K562 (cell line): ENCODE measurements around the gene PDF. TPM values are rescaled to one million over a fixed set of nuclear protein-coding genes. Genes with fewer than 3 reads are reported as not detected.
A peak's percentile ranks its signal among the peaks of the same experiment; 100 is the strongest.

Experiments used
- ARNT ChIP-seq, 2 experiments: fragments of 450-650 bp; IDR thresholded peaks; 2 replicates each; pipeline ENCODE4 v1.6.1; 2016; ENCODE audit warnings: mild to moderate bottlenecking in 1 of 2
- BCOR ChIP-seq: fragments of 450-650 bp; IDR thresholded peaks from 2 replicates; pipeline ENCODE4 v1.6.1; 2016
- C11orf30 ChIP-seq: fragments of 450-650 bp; IDR thresholded peaks from 2 replicates; pipeline ENCODE4 v1.6.1; 2016; ENCODE audit warnings: low read depth, mild to moderate bottlenecking
- CEBPG ChIP-seq, 3 experiments: fragments of 200-800 bp in 1 of 3; sonication (Bioruptor generic) in 1 of 3; sonication (generic) in 1 of 3; formaldehyde crosslinking in 1 of 3; IDR thresholded peaks in 2 of 3; conservative IDR thresholded peaks in 1 of 3; 2 replicates each; pipeline versions ENCODE4 v1.6.1 to v1.8.0; 2016 to 2022; ENCODE audit warnings: missing compliant biosample characterization in 2 of 3, missing genetic modification characterization in 2 of 3, mild to moderate bottlenecking in 1 of 3, missing genetic modification reagents in 1 of 3
- HDAC2 ChIP-seq: fragments of 450-650 bp; IDR thresholded peaks from 2 replicates; pipeline ENCODE4 v1.6.1; 2016; ENCODE audit warnings: mild to moderate bottlenecking
- ID3 ChIP-seq, 2 experiments: fragments of 250-450 bp in 1 of 2; fragments of 450-650 bp in 1 of 2; sonication (Bioruptor Pico) in 1 of 2; IDR thresholded peaks; 2 replicates each; pipeline versions ENCODE4 v1.6.1 to v1.8.0; 2016 to 2021; ENCODE audit warnings: mild to moderate bottlenecking in 2 of 2, moderate library complexity in 2 of 2, missing compliant biosample characterization in 1 of 2, missing genetic modification characterization in 1 of 2
- ILK ChIP-seq: fragments of 450-650 bp; IDR thresholded peaks from 2 replicates; pipeline ENCODE4 v1.6.1; 2016; ENCODE audit warnings: missing genetic modification characterization, low read depth, mild to moderate bottlenecking, missing compliant biosample characterization, moderate library complexity, borderline replicate concordance
- NFIX ChIP-seq: fragments of 250-450 bp; sonication (Bioruptor Pico); IDR thresholded peaks from 2 replicates; pipeline ENCODE4 v1.4.0; 2020; ENCODE audit warnings: low read depth, mild to moderate bottlenecking, moderate library complexity
- NR1H2 ChIP-seq: sonication (generic); formaldehyde crosslinking; IDR thresholded peaks from 2 replicates; pipeline ENCODE4 v1.4.0; 2020; ENCODE audit warnings: mild to moderate bottlenecking, missing genetic modification reagents
- PCBP2 ChIP-seq: fragments of 200-400 bp; formaldehyde crosslinking; IDR thresholded peaks from 2 replicates; pipeline ENCODE4 v1.6.1; 2018; ENCODE audit warnings: low read length, low read depth, mild to moderate bottlenecking, moderate library complexity; ENCODE audit not compliant: poor library complexity, severe bottlenecking
- PREB ChIP-seq: sonication (generic); formaldehyde crosslinking; IDR thresholded peaks from 2 replicates; pipeline ENCODE4 v1.8.1; 2023; ENCODE audit warnings: mild to moderate bottlenecking, missing genetic modification reagents
- RAD51 ChIP-seq: fragments of 450-650 bp; IDR thresholded peaks from 2 replicates; pipeline ENCODE4 v1.7.1; 2016; ENCODE audit warnings: low read depth, mild to moderate bottlenecking, borderline replicate concordance
- RCOR1 ChIP-seq, 2 experiments: IDR thresholded peaks; 2 replicates each; pipeline ENCODE4 v1.6.1; 2012; ENCODE audit warnings: low read depth in 2 of 2, low read length in 2 of 2, borderline replicate concordance in 1 of 2, improper control_type of control experiment in 1 of 2
- ZHX1 ChIP-seq: fragments of 150-350 bp; conservative IDR thresholded peaks from 2 replicates; pipeline ENCODE4 v1.6.1; 2014; ENCODE audit warnings: low read length
- ZNF23 ChIP-seq: fragments of 250-450 bp; sonication (Bioruptor Pico); IDR thresholded peaks from 2 replicates; pipeline ENCODE4 v1.4.0; 2020; ENCODE audit warnings: mild to moderate bottlenecking
- ZNF639 ChIP-seq, 2 experiments: fragments of 200-800 bp in 1 of 2; sonication (Bioruptor generic) in 1 of 2; sonication (generic) in 1 of 2; formaldehyde crosslinking in 1 of 2; IDR thresholded peaks in 1 of 2; conservative IDR thresholded peaks in 1 of 2; 2 replicates each; pipeline versions ENCODE4 v1.5.0 to v1.6.1; 2016 to 2020; ENCODE audit warnings: missing compliant biosample characterization in 1 of 2, missing genetic modification characterization in 1 of 2, missing genetic modification reagents in 1 of 2
- polyA plus RNA-seq, 8 experiments: library from polyadenylated mRNA; depleted of rRNA in 4 of 8; stranded (reverse) in 5 of 8; unstranded in 3 of 8; fragments of >200 nt; fragmentation: Nextera tagmentation in 2 of 8; fragmentation: Illumina TruSeq in 1 of 8; extraction: Ambion mirVana in 2 of 8; extraction: Trizol in 1 of 8; gene quantifications; 2 replicates each; pipeline versions ENCODE4 v1.2.1 to v1.2.3, GENCODE V29; 2011 to 2014; ENCODE audit warnings: inconsistent platforms in 1 of 8, missing spikeins in 1 of 8
- total RNA-seq, 7 experiments: library from RNA; depleted of rRNA in 6 of 7; stranded (reverse); fragments of >200 nt in 6 of 7; fragmentation: Illumina TruSeq in 2 of 7; extraction: Trizol in 2 of 7; gene quantifications; 2 replicates each; pipeline versions ENCODE4 v1.2.1 to v1.2.3, GENCODE V29; 2011 to 2021; ENCODE audit warnings: low replicate concordance in 1 of 7

PDF gene
- total and polyA plus RNA-seq, 9 of the 15 experiments (the other 6 are each of a cell fraction or from before 2014, with no cell fraction given): 0.15 to 72.4 (median 5.6) TPM

GRCh38 chr16:69339289-69340094, 9.1 kb upstream of the PDF start, which contains the start of the genes COG8 and NIP7 (continued):
- TF ChIP-seq PREB (peak; percentile 92; the same call in 1 of the 2 replicates), C11orf30 (peak; percentile 97), ARNT (IDR thresholded peaks at IDR 0.05) (peak; percentile 61 to 83; a peak in 2 of 4 replicates), NFIX (CRISPR knock-in tag) (no peak), RAD51 (peak; percentile 30; the same call in 1 of the 2 replicates), ZHX1 (peak; percentile 82; the same call in 1 of the 2 replicates), BCOR (peak; percentile 40; the same call in 1 of the 2 replicates), HDAC2 (peak; percentile 83), ZNF23 (CRISPR knock-in tag) (no peak), ILK (no peak), PCBP2 (no peak), NR1H2 (CRISPR knock-in tag) (no peak; the same call in 1 of the 2 replicates), CEBPG (CRISPR knock-in tag; IDR thresholded peaks at IDR 0.05) (0 out of 2 replicates have a peak, but pooled peaks have one; percentile 34), CEBPG (tag; conservative IDR thresholded peaks at IDR 0.05 in 1 of 2, IDR thresholded peaks at IDR 0.05 in 1 of 2) (no peak), ZNF639 (CRISPR knock-in tag; conservative IDR thresholded peaks at IDR 0.05 in 1 of 2, IDR thresholded peaks at IDR 0.05 in 1 of 2) (peak in 1 of 2 experiments; percentile 95; a peak in 2 of 4 replicates), RCOR1 (IDR thresholded peaks at IDR 0.05; ENCODE audit: borderline replicate concordance in 1 of 2, low read depth in 2 of 2, low read length in 2 of 2) (peak in 1 of 2 experiments; percentile 51; a peak in 1 of 4 replicates), ID3 (CRISPR knock-in tag; IDR thresholded peaks at IDR 0.05) (no peak), ID3 (tag; IDR thresholded peaks at IDR 0.05) (no peak)
